Kidney (tissue), 14 donors: ENCODE results near the gene HOXB5. TPM values are rescaled to one million over a fixed set of nuclear protein-coding genes. Genes with fewer than 3 reads are reported as not detected.
A peak's percentile ranks its signal among the peaks of the same experiment; 100 is the strongest.

Source experiments
- DNase-seq, 5 donors: peaks; one replicate each; pipeline ENCODE4 v3.0.0-alpha.2; 2013 to 2020
- FAIRE-seq: peaks from 2 replicates; lab custom pipeline; 2012; peaks lifted over from hg19 to GRCh38; lab: Jason Lieb, UNC
- H3K27ac ChIP-seq, 2 donors: one replicate each; pipeline ENCODE4 v1.7.0; 2013; ENCODE audit warnings: low read depth in 2 of 2, low read length in 2 of 2, inconsistent platforms in 1 of 2
- H3K27me3 ChIP-seq: one replicate; pipeline ENCODE4 v1.7.1; 2013; ENCODE audit warnings: low read length, inconsistent platforms; ENCODE audit not compliant: control insufficient read depth, insufficient read depth
- H3K36me3 ChIP-seq, 3 donors: one replicate each; pipeline versions ENCODE4 v1.7.0 to v1.7.1; 2013; ENCODE audit warnings: low read length in 3 of 3, control low read depth in 1 of 3, inconsistent platforms in 1 of 3; ENCODE audit not compliant: insufficient read depth in 3 of 3, control insufficient read depth in 2 of 3
- H3K4me1 ChIP-seq, 3 donors: one replicate each; pipeline versions ENCODE4 v1.7.0 to v1.7.1; 2013; ENCODE audit warnings: low read length in 3 of 3, inconsistent platforms in 1 of 3, low read depth in 1 of 3; ENCODE audit not compliant: control insufficient read depth in 2 of 3, insufficient read depth in 2 of 3
- H3K4me3 ChIP-seq, 3 donors: one replicate each; pipeline versions ENCODE4 v1.7.0 to v1.8.1; 2013; ENCODE audit warnings: low read length in 3 of 3, control low read depth in 1 of 3, inconsistent platforms in 1 of 3
- H3K9ac ChIP-seq, 3 donors: one replicate each; pipeline versions ENCODE4 v1.7.0 to v1.7.1; 2013; ENCODE audit warnings: low read length in 3 of 3, control low read depth in 1 of 3, inconsistent platforms in 1 of 3
- H3K9me3 ChIP-seq, 3 donors: one replicate each; pipeline versions ENCODE4 v1.7.0 to v1.7.1; 2013; ENCODE audit warnings: low read length in 3 of 3, control low read depth in 1 of 3, inconsistent platforms in 1 of 3; ENCODE audit not compliant: control insufficient read depth in 2 of 3, insufficient read depth in 1 of 3
- intact Hi-C: fragments of 100-400 bp; cut with DNase I; formaldehyde crosslinking; loops from one replicate; pipeline ENCODE4 v1.11.1; 2022
- polyA plus RNA-seq: library from polyadenylated mRNA; stranded (reverse); fragments of 350-450 nt; fragmentation: Illumina TruSeq; extraction: RNeasy Lipid Tissue Mini Kit (QIAGEN cat#74804); gene quantifications from one replicate; pipeline ENCODE4 v1.2.3, GENCODE V29; 2014; ENCODE audit warnings: low read depth, low replicate concordance; ENCODE audit not compliant: insufficient read depth
- total RNA-seq: library from RNA; stranded (reverse); fragmentation: NEBNext Ultra II Directional; extraction: Animal tissue kit (Norgen Biotek cat#: 25700); gene quantifications from one replicate; pipeline ENCODE4 v1.2.1, GENCODE V29; 2021
- TF ChIP-seq, protein P1 (sequence below): IDR thresholded peaks from 3 replicates; pipeline ENCODE4 v1.5.1; 2012; ENCODE audit warnings: mild to moderate bottlenecking, moderate library complexity, borderline replicate concordance; ENCODE audit not compliant: insufficient read depth; ENCODE audit errors: extremely low read depth
- donor health status: control.
- donor health status: control.
- donor health status: control.
- donor health status: control.
- donor health status: control.
- donor health status: DM: yes; HTN: yes; CAD: no.
- donor health status: Normal renal cell carcinoma (clear cell type).

Gene HOXB5
- total and polyA plus RNA-seq, 2 donors from 2014 or later: 12.3 to 27.0 TPM

DNA sequence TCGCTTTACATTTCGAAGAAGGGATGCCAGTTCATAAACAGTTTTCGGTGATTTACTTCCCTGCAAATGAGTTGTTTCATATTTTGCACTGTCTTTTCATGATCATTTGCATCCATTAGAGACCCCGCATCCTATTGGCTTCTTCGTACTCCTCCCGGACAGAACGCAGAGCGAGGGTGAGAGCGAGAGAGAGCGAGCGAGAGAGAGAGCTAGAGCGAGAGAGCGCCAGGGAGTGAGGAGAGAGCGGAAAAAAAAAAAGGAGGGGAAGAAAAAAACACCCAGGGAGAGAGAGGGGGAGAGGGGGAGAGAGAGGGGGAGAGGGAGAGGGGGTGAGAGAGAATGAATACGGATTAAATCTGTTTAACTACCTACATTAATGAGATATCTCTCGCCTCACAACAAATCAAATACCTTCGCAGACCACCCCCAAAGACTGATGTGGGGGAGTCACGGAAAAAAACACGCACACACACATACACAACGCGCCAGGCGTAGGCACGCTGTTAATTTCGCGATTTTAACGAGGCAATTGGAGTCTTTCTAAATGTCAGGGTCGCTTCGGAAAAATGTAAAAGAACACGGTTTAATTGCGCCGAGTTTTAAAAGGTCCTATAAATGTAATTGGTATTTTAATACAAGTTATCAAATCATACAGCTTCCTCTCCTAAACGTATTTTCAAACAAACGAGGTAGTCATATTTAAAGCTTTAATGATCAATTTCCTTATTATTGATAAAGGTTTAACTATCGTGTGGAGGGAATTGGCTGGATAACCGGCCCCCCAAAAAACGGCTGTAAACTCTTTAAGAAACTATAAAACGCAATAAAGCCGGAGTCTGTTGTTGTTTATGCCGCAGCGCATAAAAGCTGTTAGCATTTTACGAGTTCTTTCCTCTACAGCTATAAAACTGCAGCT, 21.7 kb upstream of the HOXB5 start, which contains the start of gene HOXB8:
Gene HOXB8 (minus strand): TSS at position 246 of the 916 bp plus-strand sequence. CDS start 588 bp downstream, outside the sequence.
- Histone ChIP-seq H3K4me1 (peaks cover 0 to 9% (median 0%) of the 10 kb centered on the region in 3 donors), H3K4me3 (peak within 1 kb of the TSS; percentile 68 to 85 (median 81)), H3K27ac (peak within 1 kb of the TSS; percentile 92 to 97), H3K36me3 (no peaks in the 10 kb centered on the region), H3K9me3 (no peaks in the 10 kb centered on the region), H3K9ac (peak within 1 kb of the TSS; percentile 75 to 95 (median 78)), H3K27me3 (peaks cover 15% of the 10 kb centered on the region)
- TF ChIP-seq, protein P1, sequence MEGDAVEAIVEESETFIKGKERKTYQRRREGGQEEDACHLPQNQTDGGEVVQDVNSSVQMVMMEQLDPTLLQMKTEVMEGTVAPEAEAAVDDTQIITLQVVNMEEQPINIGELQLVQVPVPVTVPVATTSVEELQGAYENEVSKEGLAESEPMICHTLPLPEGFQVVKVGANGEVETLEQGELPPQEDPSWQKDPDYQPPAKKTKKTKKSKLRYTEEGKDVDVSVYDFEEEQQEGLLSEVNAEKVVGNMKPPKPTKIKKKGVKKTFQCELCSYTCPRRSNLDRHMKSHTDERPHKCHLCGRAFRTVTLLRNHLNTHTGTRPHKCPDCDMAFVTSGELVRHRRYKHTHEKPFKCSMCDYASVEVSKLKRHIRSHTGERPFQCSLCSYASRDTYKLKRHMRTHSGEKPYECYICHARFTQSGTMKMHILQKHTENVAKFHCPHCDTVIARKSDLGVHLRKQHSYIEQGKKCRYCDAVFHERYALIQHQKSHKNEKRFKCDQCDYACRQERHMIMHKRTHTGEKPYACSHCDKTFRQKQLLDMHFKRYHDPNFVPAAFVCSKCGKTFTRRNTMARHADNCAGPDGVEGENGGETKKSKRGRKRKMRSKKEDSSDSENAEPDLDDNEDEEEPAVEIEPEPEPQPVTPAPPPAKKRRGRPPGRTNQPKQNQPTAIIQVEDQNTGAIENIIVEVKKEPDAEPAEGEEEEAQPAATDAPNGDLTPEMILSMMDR: no peak
- intact Hi-C loops: no loop called here
- DNase-seq (peak in 3 of 5 donors; percentile 79 to 90 (median 86)), FAIRE-seq (no peak)

DNA sequence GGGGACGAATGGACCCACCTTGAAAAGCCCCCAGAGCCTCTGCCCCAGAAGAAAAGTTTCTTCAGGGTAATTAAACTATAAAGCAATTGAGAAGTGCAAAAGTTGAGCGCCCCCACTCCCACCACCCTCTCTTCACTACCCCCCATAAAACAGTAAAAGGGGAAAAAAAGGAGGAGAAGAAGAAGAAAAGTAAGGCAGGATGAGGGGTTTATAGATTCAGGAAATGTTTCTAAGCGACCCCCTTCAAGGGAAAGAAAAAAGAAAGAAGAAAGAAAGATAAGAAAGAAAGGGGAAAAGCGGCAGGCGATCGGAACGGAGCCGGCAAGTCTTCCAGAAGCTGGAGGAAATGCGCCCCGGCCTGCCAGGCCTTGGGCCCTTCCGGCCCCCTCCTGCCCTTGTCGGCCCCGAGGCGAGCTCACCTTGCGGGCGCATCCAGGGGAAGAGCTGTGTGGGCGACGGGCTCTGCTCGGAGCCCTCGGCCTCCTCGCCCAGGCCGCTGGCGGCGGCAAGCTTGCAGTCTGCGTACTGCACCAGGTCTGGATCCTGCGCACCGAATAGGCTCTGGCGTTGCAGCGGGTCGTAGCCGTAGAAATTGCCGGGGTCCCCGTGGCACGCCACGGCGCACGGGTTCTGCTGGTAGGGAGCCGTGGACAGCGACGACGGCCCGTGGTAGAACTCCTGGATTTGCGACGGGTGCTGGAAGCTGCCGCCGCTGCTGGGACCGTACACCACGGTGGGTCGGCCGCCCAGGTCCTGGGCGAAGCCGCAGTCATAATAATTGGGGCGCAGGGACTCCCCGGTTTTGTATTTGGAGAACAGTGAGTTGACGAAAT, 20.5 kb upstream of the HOXB5 start:
- Histone ChIP-seq H3K9ac (peak overlapping the region; percentile 49 to 95 (median 78)), H3K9me3 (no peaks in the 10 kb centered on the region), H3K4me3 (peak overlapping the region; percentile 53 to 85 (median 53))

GRCh38 chr17:48612854-48613691, 19.5 kb upstream of the HOXB5 start:
- Histone ChIP-seq H3K27me3 (peaks cover 13% of the 10 kb centered on the region), H3K9ac (peak overlapping the region; percentile 71 to 82 (median 82)), H3K36me3 (no peaks in the 10 kb centered on the region), H3K4me1 (peaks cover 0 to 15% (median 9%) of the 10 kb centered on the region in 3 donors), H3K4me3 (peak overlapping the region; percentile 81 to 85 (median 82)), H3K27ac (peak overlapping the region; percentile 92 to 97), H3K9me3 (no peaks in the 10 kb centered on the region)
- FAIRE-seq (no peak), DNase-seq (peak; percentile 78 to 93 (median 84))
- intact Hi-C loops: no loop called here
- TF ChIP-seq, protein P1: peak; percentile 19

More for the DNA sequence above, 20.5 kb upstream of the HOXB5 start:
- Histone ChIP-seq H3K36me3 (no peaks in the 10 kb centered on the region), H3K27me3 (peaks cover 15% of the 10 kb centered on the region), H3K27ac (peak overlapping the region; percentile 92 to 97), H3K4me1 (peaks cover 0 to 15% (median 8%) of the 10 kb centered on the region in 3 donors)
- FAIRE-seq (no peak), DNase-seq (peak in 3 of 5 donors; percentile 44 to 57 (median 46))
- TF ChIP-seq, protein P1: no peak
- intact Hi-C loops: no loop called here
